ENCODE measurements around the gene SPTBN1.

SPTBN1 gene

GRCh38 chr2:54559593-54560145 lies 103.5 kb downstream of the SPTBN1 start:
- peak; percentile 27 to 58 for DNase-seq
- H3K9me3 ChIP-seq (ENCODE audit: insufficient read depth, low read depth, low read length): no peaks in the 10 kb centered on the region
- no CpG with 5 or more reads among the region's 9 CpGs for WGBS (ENCODE audit: extremely low coverage, insufficient coverage, insufficient read length)
- peak overlapping the region; percentile 84 for H3K27ac ChIP-seq (ENCODE audit: low read depth, low read length)
- peak overlapping the region; percentile 72 for H2BK120ac ChIP-seq (ENCODE audit: insufficient read depth, low read length, poor library complexity)
- H4K91ac ChIP-seq (ENCODE audit: low read depth, low read length): peak overlapping the region; percentile 89
- peaks cover 21% of the 10 kb centered on the region for H3K79me2 ChIP-seq (ENCODE audit: control insufficient read depth, insufficient read depth, low read length, poor library complexity)
- H3K4me2 ChIP-seq (ENCODE audit: low read length): peak overlapping the region; percentile 73
- H3K4me1 ChIP-seq (ENCODE audit: control insufficient read depth in 1 of 2, insufficient read depth in 2 of 2, low read length in 2 of 2): peaks cover 4 to 10% of the 10 kb centered on the region in 2 experiments
- H4K8ac ChIP-seq (ENCODE audit: low read depth, low read length): no peak overlapping the region
- no peaks in the 10 kb centered on the region for H3K27me3 ChIP-seq (ENCODE audit: insufficient read depth, low read length)
- H2AK5ac ChIP-seq (ENCODE audit: low read length): no peak overlapping the region
- peak overlapping the region; percentile 67 for H3K9ac ChIP-seq (ENCODE audit: low read length)
- peak overlapping the region; percentile 74 for H3K4me3 ChIP-seq (ENCODE audit: low read depth, low read length)
- peak overlapping the region; percentile 48 for H2BK12ac ChIP-seq (ENCODE audit: low read length)
- peak overlapping the region; percentile 91 for H3K4ac ChIP-seq (ENCODE audit: low read depth, low read length)
- H3K14ac ChIP-seq (ENCODE audit: low read length): peak overlapping the region; percentile 58
- H2BK5ac ChIP-seq (ENCODE audit: low read depth, low read length, poor library complexity): peak overlapping the region; percentile 86
- H3K36me3 ChIP-seq (ENCODE audit: control insufficient read depth in 1 of 2, insufficient read depth in 2 of 2, low read length in 2 of 2): no peaks in the 10 kb centered on the region
- H3K18ac ChIP-seq (ENCODE audit: low read length): no peak overlapping the region
- no peak overlapping the region for H3K23ac ChIP-seq (ENCODE audit: low read length)
- H3K79me1 ChIP-seq (ENCODE audit: low read length): peaks cover 27% of the 10 kb centered on the region
- H4K12ac ChIP-seq (ENCODE audit: low read depth, low read length): no peak overlapping the region
- H2AFZ ChIP-seq (ENCODE audit: insufficient read depth, low read length, poor library complexity): no peak overlapping the region

GRCh38 chr2:54560146-54560881 lies 104.2 kb downstream of the SPTBN1 start:
- WGBS (ENCODE audit: extremely low coverage, insufficient coverage, insufficient read length): no CpG with 5 or more reads among the region's 19 CpGs
- peak; percentile 33 to 58 for DNase-seq
- peak overlapping the region; percentile 87 for H3K18ac ChIP-seq (ENCODE audit: low read length)

GRCh38 chr2:54561010-54561409 lies 104.9 kb downstream of the SPTBN1 start:
- H4K8ac ChIP-seq (ENCODE audit: low read depth, low read length): no peak overlapping the region
- peak overlapping the region; percentile 53 for H3K4ac ChIP-seq (ENCODE audit: low read depth, low read length)
- H2BK120ac ChIP-seq (ENCODE audit: insufficient read depth, low read length, poor library complexity): no peak overlapping the region
- peaks cover 27% of the 10 kb centered on the region for H3K79me1 ChIP-seq (ENCODE audit: low read length)
- H3K18ac ChIP-seq (ENCODE audit: low read length): no peak overlapping the region
- no peak overlapping the region for H4K91ac ChIP-seq (ENCODE audit: low read depth, low read length)
- no peak overlapping the region for H4K12ac ChIP-seq (ENCODE audit: low read depth, low read length)
- H3K4me2 ChIP-seq (ENCODE audit: low read length): no peak overlapping the region
- no peak overlapping the region for H3K23ac ChIP-seq (ENCODE audit: low read length)
- no peaks in the 10 kb centered on the region for H3K9me3 ChIP-seq (ENCODE audit: insufficient read depth, low read depth, low read length)
- H3K4me1 ChIP-seq (ENCODE audit: control insufficient read depth in 1 of 2, insufficient read depth in 2 of 2, low read length in 2 of 2): peaks cover 4 to 10% of the 10 kb centered on the region in 2 experiments
- H2BK5ac ChIP-seq (ENCODE audit: low read depth, low read length, poor library complexity): no peak overlapping the region
- H3K27ac ChIP-seq (ENCODE audit: low read depth, low read length): no peak overlapping the region
- H3K4me3 ChIP-seq (ENCODE audit: low read depth, low read length): no peak overlapping the region
- H3K27me3 ChIP-seq (ENCODE audit: insufficient read depth, low read length): no peaks in the 10 kb centered on the region
- no peak overlapping the region for H2BK12ac ChIP-seq (ENCODE audit: low read length)
- H3K36me3 ChIP-seq (ENCODE audit: control insufficient read depth in 1 of 2, insufficient read depth in 2 of 2, low read length in 2 of 2): no peaks in the 10 kb centered on the region
- no CpG with 5 or more reads among the region's 4 CpGs for WGBS (ENCODE audit: extremely low coverage, insufficient coverage, insufficient read length)
- DNase-seq: no peak
- H3K14ac ChIP-seq (ENCODE audit: low read length): no peak overlapping the region
- H2AFZ ChIP-seq (ENCODE audit: insufficient read depth, low read length, poor library complexity): no peak overlapping the region
- H3K9ac ChIP-seq (ENCODE audit: low read length): no peak overlapping the region
- H3K79me2 ChIP-seq (ENCODE audit: control insufficient read depth, insufficient read depth, low read length, poor library complexity): peaks cover 21% of the 10 kb centered on the region
- H2AK5ac ChIP-seq (ENCODE audit: low read length): no peak overlapping the region

More at GRCh38 chr2:54560146-54560881, 104.2 kb downstream of the SPTBN1 start:
- H3K23ac ChIP-seq (ENCODE audit: low read length): no peak overlapping the region
- peak overlapping the region; percentile 36 for H4K12ac ChIP-seq (ENCODE audit: low read depth, low read length)
- peak overlapping the region; percentile 89 for H4K91ac ChIP-seq (ENCODE audit: low read depth, low read length)
- no peaks in the 10 kb centered on the region for H3K36me3 ChIP-seq (ENCODE audit: control insufficient read depth in 1 of 2, insufficient read depth in 2 of 2, low read length in 2 of 2)
- H4K8ac ChIP-seq (ENCODE audit: low read depth, low read length): peak overlapping the region; percentile 74
- peak overlapping the region; percentile 73 for H3K4me2 ChIP-seq (ENCODE audit: low read length)
- peak overlapping the region; percentile 81 for H2BK12ac ChIP-seq (ENCODE audit: low read length)
- peak overlapping the region; percentile 95 for H3K4ac ChIP-seq (ENCODE audit: low read depth, low read length)
- H3K14ac ChIP-seq (ENCODE audit: low read length): peak overlapping the region; percentile 88
- H2BK120ac ChIP-seq (ENCODE audit: insufficient read depth, low read length, poor library complexity): peak overlapping the region; percentile 72
- H2AFZ ChIP-seq (ENCODE audit: insufficient read depth, low read length, poor library complexity): peak overlapping the region; percentile 75
- H3K27me3 ChIP-seq (ENCODE audit: insufficient read depth, low read length): no peaks in the 10 kb centered on the region
- no peaks in the 10 kb centered on the region for H3K9me3 ChIP-seq (ENCODE audit: insufficient read depth, low read depth, low read length)
- peak overlapping the region; percentile 86 for H2BK5ac ChIP-seq (ENCODE audit: low read depth, low read length, poor library complexity)
- peak overlapping the region; percentile 84 for H3K27ac ChIP-seq (ENCODE audit: low read depth, low read length)
- H3K4me3 ChIP-seq (ENCODE audit: low read depth, low read length): peak overlapping the region; percentile 74
- no peak overlapping the region for H2AK5ac ChIP-seq (ENCODE audit: low read length)
- H3K9ac ChIP-seq (ENCODE audit: low read length): peak overlapping the region; percentile 89
- peaks cover 27% of the 10 kb centered on the region for H3K79me1 ChIP-seq (ENCODE audit: low read length)
- H3K4me1 ChIP-seq (ENCODE audit: control insufficient read depth in 1 of 2, insufficient read depth in 2 of 2, low read length in 2 of 2): peaks cover 4 to 10% of the 10 kb centered on the region in 2 experiments
- H3K79me2 ChIP-seq (ENCODE audit: control insufficient read depth, insufficient read depth, low read length, poor library complexity): peaks cover 21% of the 10 kb centered on the region

- Histone ChIP-seq H3K4ac (ENCODE audit: low read depth, low read length) (peak overlapping the region; percentile 73), H3K4me1 (ENCODE audit: control insufficient read depth in 1 of 2, insufficient read depth in 2 of 2, low read length in 2 of 2) (peaks cover 0 to 2% of the 10 kb centered on the region in 2 experiments), H3K79me2 (ENCODE audit: control insufficient read depth, insufficient read depth, low read length, poor library complexity) (peaks cover 15% of the 10 kb centered on the region), H2AFZ (ENCODE audit: insufficient read depth, low read length, poor library complexity) (no peak overlapping the region), H3K27me3 (ENCODE audit: insufficient read depth, low read length) (no peaks in the 10 kb centered on the region), H2BK5ac (ENCODE audit: low read depth, low read length, poor library complexity) (no peak overlapping the region), H4K12ac (ENCODE audit: low read depth, low read length) (no peak overlapping the region), H3K4me3 (ENCODE audit: low read depth, low read length) (no peak overlapping the region), H3K23ac (ENCODE audit: low read length) (no peak overlapping the region), H2BK120ac (ENCODE audit: insufficient read depth, low read length, poor library complexity) (no peak overlapping the region), H3K36me3 (ENCODE audit: control insufficient read depth in 1 of 2, insufficient read depth in 2 of 2, low read length in 2 of 2) (no peaks in the 10 kb centered on the region), H2AK5ac (ENCODE audit: low read length) (no peak overlapping the region), H4K8ac (ENCODE audit: low read depth, low read length) (no peak overlapping the region), H3K18ac (ENCODE audit: low read length) (no peak overlapping the region), H3K79me1 (ENCODE audit: low read length) (peaks cover 8% of the 10 kb centered on the region), H3K4me2 (ENCODE audit: low read length) (no peak overlapping the region), H3K14ac (ENCODE audit: low read length) (no peak overlapping the region), H3K9ac (ENCODE audit: low read length) (no peak overlapping the region), H3K27ac (ENCODE audit: low read depth, low read length) (no peak overlapping the region), H4K91ac (ENCODE audit: low read depth, low read length) (no peak overlapping the region), H2BK12ac (ENCODE audit: low read length) (no peak overlapping the region), H3K9me3 (ENCODE audit: insufficient read depth, low read depth, low read length) (no peaks in the 10 kb centered on the region)
- no peak for DNase-seq
- WGBS (ENCODE audit: extremely low coverage, insufficient coverage, insufficient read length): no CpG with 5 or more reads among the region's 2 CpGs
Observed at GRCh38 chr2:54564439-54564838, 108.3 kb downstream of the SPTBN1 start.
